Mammary epithelial cell (primary cell): ENCODE data around the gene AFAP1L2.

Source experiments
- EZH2 ChIP-seq: IDR thresholded peaks from 2 replicates; pipeline ENCODE4 v1.6.1; 2012; ENCODE audit warnings: low read length, inconsistent platforms, borderline replicate concordance
- TF ChIP-seq, protein P1 (sequence below), 2 donors: IDR thresholded peaks in 1 of 2; conservative IDR thresholded peaks in 1 of 2; 2 replicates each; pipeline ENCODE4 v1.5.1; 2011 to 2012; ENCODE audit warnings: inconsistent platforms in 2 of 2, low read length in 2 of 2, mild to moderate bottlenecking in 2 of 2, control low read depth in 1 of 2, low read depth in 1 of 2; ENCODE audit not compliant: insufficient read depth in 1 of 2; ENCODE audit errors: extremely low read depth in 1 of 2

DNA sequence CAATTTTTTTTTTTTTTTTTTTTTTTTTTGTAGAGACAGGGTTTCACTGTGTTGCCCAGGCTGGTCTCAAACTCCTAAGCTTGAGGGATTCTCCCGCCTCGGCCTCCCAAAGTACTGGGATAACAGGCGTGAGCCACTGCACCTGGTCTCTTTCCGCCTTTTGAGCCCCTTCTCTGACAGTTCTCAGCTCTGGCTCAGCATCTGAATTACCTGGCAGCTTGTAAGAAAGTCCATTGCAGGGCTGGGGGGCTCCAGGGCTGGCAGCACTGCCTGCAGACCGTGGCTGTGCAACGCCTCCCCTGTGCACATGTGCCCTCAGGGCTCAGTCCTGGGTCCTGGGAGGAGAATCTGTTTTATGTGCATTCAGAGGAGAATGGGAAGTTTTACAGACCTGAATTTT is 127.6 kb downstream of the AFAP1L2 start:
- TF ChIP-seq, protein P1, sequence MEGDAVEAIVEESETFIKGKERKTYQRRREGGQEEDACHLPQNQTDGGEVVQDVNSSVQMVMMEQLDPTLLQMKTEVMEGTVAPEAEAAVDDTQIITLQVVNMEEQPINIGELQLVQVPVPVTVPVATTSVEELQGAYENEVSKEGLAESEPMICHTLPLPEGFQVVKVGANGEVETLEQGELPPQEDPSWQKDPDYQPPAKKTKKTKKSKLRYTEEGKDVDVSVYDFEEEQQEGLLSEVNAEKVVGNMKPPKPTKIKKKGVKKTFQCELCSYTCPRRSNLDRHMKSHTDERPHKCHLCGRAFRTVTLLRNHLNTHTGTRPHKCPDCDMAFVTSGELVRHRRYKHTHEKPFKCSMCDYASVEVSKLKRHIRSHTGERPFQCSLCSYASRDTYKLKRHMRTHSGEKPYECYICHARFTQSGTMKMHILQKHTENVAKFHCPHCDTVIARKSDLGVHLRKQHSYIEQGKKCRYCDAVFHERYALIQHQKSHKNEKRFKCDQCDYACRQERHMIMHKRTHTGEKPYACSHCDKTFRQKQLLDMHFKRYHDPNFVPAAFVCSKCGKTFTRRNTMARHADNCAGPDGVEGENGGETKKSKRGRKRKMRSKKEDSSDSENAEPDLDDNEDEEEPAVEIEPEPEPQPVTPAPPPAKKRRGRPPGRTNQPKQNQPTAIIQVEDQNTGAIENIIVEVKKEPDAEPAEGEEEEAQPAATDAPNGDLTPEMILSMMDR (conservative IDR thresholded peaks at IDR 0.05 in 1 of 2, IDR thresholded peaks at IDR 0.05 in 1 of 2; ENCODE audit: extremely low read depth in 1 of 2, insufficient read depth in 1 of 2, low read depth in 1 of 2, low read length in 2 of 2), result no peak
- TF ChIP-seq EZH2, result no peak
